Activated naive CD4-positive, alpha-beta T cell treated with anti-CD3 and anti-CD28 coated beads, Interleukin-2, amount 10 ng/mL, durations not matched to agents 7 days and 5 days (primary cell): ENCODE measurements around the gene CARM1.

ENCODE experiments used
- CTCF ChIA-PET: fragments of 350-600 bp; sonication (Branson Sonifier 250); formaldehyde crosslinking; loops from one replicate; lab custom pipeline; 2021; ENCODE audit warnings: antibody characterized with exemption; lab: Charles Lee
- DNase-seq: peaks from one replicate; pipeline ENCODE4 v3.0.0-alpha.2; 2020
- H3K27ac Mint-ChIP-seq: one replicate; pipeline ENCODE4 v1.8.0; 2021; ENCODE audit warnings: mild to moderate bottlenecking, moderate library complexity, mixed read lengths
- H3K27me3 Mint-ChIP-seq: one replicate; pipeline ENCODE4 v1.8.0; 2021; ENCODE audit warnings: mild to moderate bottlenecking, mixed read lengths
- H3K36me3 Mint-ChIP-seq: one replicate; pipeline ENCODE4 v1.8.0; 2021; ENCODE audit warnings: mixed read lengths
- H3K4me1 Mint-ChIP-seq: one replicate; pipeline ENCODE4 v1.8.0; 2021; ENCODE audit warnings: mixed read lengths
- H3K4me3 Mint-ChIP-seq: one replicate; pipeline ENCODE4 v1.8.0; 2021; ENCODE audit warnings: mild to moderate bottlenecking, moderate library complexity, mixed read lengths
- H3K9me3 Mint-ChIP-seq: one replicate; pipeline ENCODE4 v1.8.0; 2021; ENCODE audit warnings: mixed read lengths

The CARM1 gene

GRCh38 chr19:10889880-10890279 lies 18.5 kb downstream of the CARM1 start:
- no peak for DNase-seq
- no peaks in the 10 kb centered on the region for H3K27me3 Mint-ChIP-seq
- CTCF ChIA-PET: interaction anchor here (0.6 to 1.6 kb wide), 2 partner anchors 7 to 47 kb away, joined by 4 to 6 read pairs; no protein-coding TSS in a partner anchor
- H3K27ac Mint-ChIP-seq: no peak overlapping the region
- H3K36me3 Mint-ChIP-seq: no peaks in the 10 kb centered on the region
- no peak overlapping the region for H3K4me3 Mint-ChIP-seq
- H3K4me1 Mint-ChIP-seq: no peaks in the 10 kb centered on the region
- no peaks in the 10 kb centered on the region for H3K9me3 Mint-ChIP-seq

- Mint-ChIP-seq H3K4me3 (no peak overlapping the region), H3K27ac (no peak overlapping the region), H3K9me3 (no peaks in the 10 kb centered on the region), H3K4me1 (peaks cover 7% of the 10 kb centered on the region), H3K36me3 (no peaks in the 10 kb centered on the region), H3K27me3 (no peaks in the 10 kb centered on the region)
- DNase-seq: no peak
- CTCF ChIA-PET: no interaction called here
Measured at GRCh38 chr19:10891405-10892086, 20.2 kb downstream of the CARM1 start.

GRCh38 chr19:10892256-10892655 lies 20.9 kb downstream of the CARM1 start:
- no peak overlapping the region for H3K27ac Mint-ChIP-seq
- CTCF ChIA-PET: interaction anchor here (0.7 kb wide), 1 partner anchor 44 kb away, joined by 3 read pairs; no protein-coding TSS in a partner anchor
- H3K4me1 Mint-ChIP-seq: peaks cover 14% of the 10 kb centered on the region
- no peak overlapping the region for H3K4me3 Mint-ChIP-seq
- H3K27me3 Mint-ChIP-seq: no peaks in the 10 kb centered on the region
- DNase-seq: no peak
- no peaks in the 10 kb centered on the region for H3K36me3 Mint-ChIP-seq
- H3K9me3 Mint-ChIP-seq: no peaks in the 10 kb centered on the region

- CTCF ChIA-PET: no interaction called here
- H3K4me1 Mint-ChIP-seq: peaks cover 16% of the 10 kb centered on the region
- no peak overlapping the region for H3K27ac Mint-ChIP-seq
- DNase-seq: no peak
- H3K4me3 Mint-ChIP-seq: no peak overlapping the region
- no peaks in the 10 kb centered on the region for H3K27me3 Mint-ChIP-seq
- no peaks in the 10 kb centered on the region for H3K9me3 Mint-ChIP-seq
- no peaks in the 10 kb centered on the region for H3K36me3 Mint-ChIP-seq
Measured at GRCh38 chr19:10894911-10895213, 23.5 kb downstream of the CARM1 start.

DNA sequence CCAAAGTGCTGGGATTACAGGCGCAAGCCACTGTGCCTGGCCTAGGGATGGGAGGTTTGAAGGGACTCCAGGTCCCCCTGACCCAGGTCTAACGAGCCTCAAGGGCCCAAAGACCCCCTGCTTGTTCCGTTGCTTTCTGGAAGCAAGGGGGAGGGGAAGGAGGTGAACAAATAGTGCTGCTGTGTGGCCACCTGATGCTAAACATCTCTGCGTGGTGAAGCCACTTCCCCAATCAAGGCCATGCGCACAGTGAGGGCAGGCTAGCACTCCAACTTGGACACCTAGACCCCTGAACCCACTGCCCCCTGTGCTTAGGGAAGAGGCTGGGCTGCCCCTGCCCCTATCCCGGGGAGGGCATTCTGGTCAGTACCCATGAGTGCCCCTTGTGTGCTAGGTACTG lies 24.0 kb downstream of the CARM1 start:
- Mint-ChIP-seq H3K4me1 (peaks cover 16% of the 10 kb centered on the region), H3K27me3 (no peaks in the 10 kb centered on the region), H3K36me3 (no peaks in the 10 kb centered on the region), H3K27ac (peak overlapping the region; percentile 56), H3K4me3 (no peak overlapping the region), H3K9me3 (no peaks in the 10 kb centered on the region)
- CTCF ChIA-PET: no interaction called here
- no peak for DNase-seq

DNA sequence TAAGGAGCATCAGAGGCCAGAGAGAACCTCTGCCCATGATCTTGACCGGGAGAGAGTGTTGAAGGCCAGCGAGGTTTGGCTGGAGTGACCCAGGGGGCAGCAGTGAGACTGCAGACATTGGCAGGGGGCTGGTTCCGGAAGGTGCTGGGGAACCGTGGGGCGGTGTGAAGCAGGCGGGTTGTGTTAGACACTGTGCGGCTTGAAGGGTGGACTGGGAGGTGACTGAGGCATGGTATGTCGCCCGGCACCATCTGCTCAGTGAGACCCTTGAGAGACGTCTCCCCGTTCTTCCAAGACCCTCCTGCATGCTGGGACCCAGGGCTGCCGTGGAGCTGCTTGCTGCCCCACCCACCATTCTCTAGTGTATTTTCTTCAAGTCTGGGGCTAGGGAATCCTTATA lies 24.6 kb downstream of the CARM1 start:
- Mint-ChIP-seq H3K27ac (peak overlapping the region; percentile 56), H3K36me3 (no peaks in the 10 kb centered on the region)
- DNase-seq: no peak

DNA sequence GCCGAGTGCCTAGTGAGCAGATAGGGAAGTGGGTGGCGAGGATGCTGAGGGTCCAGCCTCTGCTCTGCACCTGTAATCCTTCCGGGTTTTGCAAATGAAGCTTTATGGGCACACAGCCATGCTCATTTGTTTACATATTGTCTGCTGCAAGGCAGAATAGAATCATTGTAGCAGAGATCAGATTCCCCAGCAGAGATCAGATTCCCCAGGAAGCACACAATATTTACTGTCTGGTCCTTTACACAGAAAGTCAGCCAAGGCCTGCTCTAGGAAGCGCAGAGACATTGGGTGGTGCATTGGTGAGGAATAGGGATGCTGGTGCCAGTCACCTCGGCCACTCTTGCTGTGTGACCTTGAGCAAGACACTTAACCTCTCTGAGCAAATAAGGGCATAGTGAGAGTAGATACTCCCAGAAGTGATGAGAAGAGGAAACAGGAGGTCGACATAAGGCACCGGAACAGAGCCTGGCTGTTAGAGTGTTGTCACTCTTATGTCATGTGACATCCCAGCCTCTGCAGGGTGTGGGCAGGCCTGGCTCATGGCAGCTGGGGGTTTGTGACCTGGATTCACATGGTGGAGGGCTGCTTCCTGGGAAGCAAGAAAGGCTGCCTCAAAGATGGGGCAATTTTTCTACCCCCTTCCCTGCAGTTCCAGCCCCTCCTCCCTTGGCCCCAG lies 25.6 kb downstream of the CARM1 start:
- Mint-ChIP-seq H3K9me3 (no peaks in the 10 kb centered on the region), H3K27ac (peak overlapping the region; percentile 67), H3K4me3 (no peak overlapping the region), H3K36me3 (no peaks in the 10 kb centered on the region), H3K4me1 (peaks cover 16% of the 10 kb centered on the region), H3K27me3 (no peaks in the 10 kb centered on the region)
- CTCF ChIA-PET: interaction anchor here (1.4 kb wide), 1 partner anchor 8 kb away, joined by 4 read pairs; no protein-coding TSS in a partner anchor
- DNase-seq: peak; percentile 35

More for the DNA sequence above, 24.6 kb downstream of the CARM1 start:
- Mint-ChIP-seq H3K4me1 (peaks cover 16% of the 10 kb centered on the region), H3K9me3 (no peaks in the 10 kb centered on the region), H3K27me3 (no peaks in the 10 kb centered on the region), H3K4me3 (no peak overlapping the region)
- CTCF ChIA-PET: no interaction called here

GRCh38 chr19:10898633-10899032 lies 27.3 kb downstream of the CARM1 start:
- H3K27me3 Mint-ChIP-seq: no peaks in the 10 kb centered on the region
- no peak overlapping the region for H3K4me3 Mint-ChIP-seq
- CTCF ChIA-PET: no interaction called here
- peaks cover 16% of the 10 kb centered on the region for H3K4me1 Mint-ChIP-seq
- no peak overlapping the region for H3K27ac Mint-ChIP-seq
- peaks cover 5% of the 10 kb centered on the region for H3K9me3 Mint-ChIP-seq
- H3K36me3 Mint-ChIP-seq: peaks cover 5% of the 10 kb centered on the region
- DNase-seq: no peak

DNA sequence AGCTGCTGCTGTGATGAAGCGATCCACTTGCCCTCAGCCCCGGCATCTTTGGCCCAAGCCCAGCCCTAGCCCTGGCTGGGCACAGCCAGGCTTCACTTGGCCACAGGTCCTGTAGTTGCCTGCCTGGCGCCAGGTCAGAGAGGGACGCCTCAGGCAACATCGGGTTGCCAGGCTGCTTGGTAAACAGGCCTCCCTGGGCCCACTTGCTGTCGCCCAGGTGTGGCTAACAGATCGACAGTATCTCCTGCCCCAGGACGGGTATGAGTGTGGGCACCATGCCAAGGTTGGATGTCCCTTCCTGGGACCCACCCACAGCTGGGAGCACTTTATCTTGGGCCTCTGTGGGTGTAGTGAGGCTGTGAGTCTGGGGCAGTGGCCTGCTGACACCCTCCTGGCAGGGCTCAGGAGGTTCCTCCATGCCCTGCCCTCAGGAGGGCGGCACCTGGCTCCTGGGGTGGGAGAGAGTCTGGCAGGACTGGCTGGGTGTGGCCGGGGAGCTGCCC lies 27.8 kb downstream of the CARM1 start:
- Mint-ChIP-seq H3K4me1 (peaks cover 16% of the 10 kb centered on the region), H3K4me3 (no peak overlapping the region), H3K9me3 (peaks cover 5% of the 10 kb centered on the region), H3K36me3 (peaks cover 8% of the 10 kb centered on the region), H3K27ac (no peak overlapping the region), H3K27me3 (no peaks in the 10 kb centered on the region)
- DNase-seq: no peak
- CTCF ChIA-PET: no interaction called here

- H3K27ac Mint-ChIP-seq: no peak overlapping the region
- peaks cover 19% of the 10 kb centered on the region for H3K36me3 Mint-ChIP-seq
- CTCF ChIA-PET: no interaction called here
Measured at GRCh38 chr19:10907925-10908324, 36.6 kb downstream of the CARM1 start.

DNA sequence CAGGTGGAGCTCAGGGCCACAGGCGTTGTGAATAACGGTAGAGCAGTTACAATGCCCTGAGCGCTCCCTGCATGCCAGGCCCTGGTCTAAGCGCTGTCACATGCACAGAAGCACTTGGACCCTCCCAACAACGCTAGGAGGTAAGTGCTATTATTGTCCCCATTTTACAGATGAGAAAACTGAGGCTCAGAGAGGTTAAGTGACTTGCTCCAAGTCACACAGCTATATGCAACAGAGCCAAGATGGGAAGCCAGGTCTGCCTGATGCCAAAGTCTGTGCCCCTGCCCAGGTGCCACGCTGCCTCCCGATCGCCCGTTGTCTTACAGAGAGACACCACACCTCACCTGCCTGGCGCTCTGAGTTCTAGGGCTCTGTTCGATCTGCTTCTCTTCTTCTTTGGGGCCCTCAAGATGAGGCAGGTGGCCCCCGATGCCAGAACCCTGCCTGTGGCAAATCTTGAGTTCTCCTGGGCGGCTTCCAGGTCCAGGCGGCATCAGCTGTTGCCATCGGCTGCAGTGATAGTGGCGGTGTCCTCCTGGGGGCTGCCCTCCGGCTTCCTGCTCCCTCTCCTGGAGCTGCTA lies 37.1 kb downstream of the CARM1 start:
- DNase-seq: no peak
- CTCF ChIA-PET: no interaction called here
- no peak overlapping the region for H3K27ac Mint-ChIP-seq
- no peak overlapping the region for H3K4me3 Mint-ChIP-seq
- H3K9me3 Mint-ChIP-seq: no peaks in the 10 kb centered on the region
- no peaks in the 10 kb centered on the region for H3K27me3 Mint-ChIP-seq
- H3K4me1 Mint-ChIP-seq: no peaks in the 10 kb centered on the region
- H3K36me3 Mint-ChIP-seq: peaks cover 15% of the 10 kb centered on the region

More at GRCh38 chr19:10907925-10908324, 36.6 kb downstream of the CARM1 start:
- Mint-ChIP-seq H3K4me1 (no peaks in the 10 kb centered on the region), H3K4me3 (no peak overlapping the region), H3K27me3 (no peaks in the 10 kb centered on the region), H3K9me3 (peaks cover 3% of the 10 kb centered on the region)
- no peak for DNase-seq

GRCh38 chr19:10911579-10912363 lies 40.4 kb downstream of the CARM1 start:
- Mint-ChIP-seq H3K4me3 (no peak overlapping the region), H3K27me3 (no peaks in the 10 kb centered on the region), H3K9me3 (no peaks in the 10 kb centered on the region), H3K27ac (no peak overlapping the region), H3K4me1 (no peaks in the 10 kb centered on the region), H3K36me3 (peaks cover 13% of the 10 kb centered on the region)
- DNase-seq: no peak
- CTCF ChIA-PET: no interaction called here

- no peak overlapping the region for H3K4me3 Mint-ChIP-seq
- H3K9me3 Mint-ChIP-seq: no peaks in the 10 kb centered on the region
Measured at GRCh38 chr19:10912619-10913018, 41.3 kb downstream of the CARM1 start.

GRCh38 chr19:10913716-10914340 lies 42.5 kb downstream of the CARM1 start:
- H3K4me3 Mint-ChIP-seq: no peak overlapping the region
- DNase-seq: no peak
- no peaks in the 10 kb centered on the region for H3K4me1 Mint-ChIP-seq
- H3K36me3 Mint-ChIP-seq: peaks cover 12% of the 10 kb centered on the region
- no peak overlapping the region for H3K27ac Mint-ChIP-seq
- CTCF ChIA-PET: no interaction called here
- H3K27me3 Mint-ChIP-seq: no peaks in the 10 kb centered on the region
- no peaks in the 10 kb centered on the region for H3K9me3 Mint-ChIP-seq

More at GRCh38 chr19:10912619-10913018, 41.3 kb downstream of the CARM1 start:
- CTCF ChIA-PET: no interaction called here
- Mint-ChIP-seq H3K4me1 (no peaks in the 10 kb centered on the region), H3K27me3 (no peaks in the 10 kb centered on the region), H3K27ac (no peak overlapping the region), H3K36me3 (peaks cover 13% of the 10 kb centered on the region)
- no peak for DNase-seq
